ENCODE results near the gene NMBR. TPM values are rescaled to one million over a fixed set of nuclear protein-coding genes. Genes with fewer than 3 reads are reported as not detected.
"Not testable (repeated sequence)": the region's sequence is repeated elsewhere in the genome, so short reads cannot be mapped to it uniquely, and the experiment has no call there.

NMBR gene
- total RNA-seq, 2 experiments from 2014 or later = not detected

DNA sequence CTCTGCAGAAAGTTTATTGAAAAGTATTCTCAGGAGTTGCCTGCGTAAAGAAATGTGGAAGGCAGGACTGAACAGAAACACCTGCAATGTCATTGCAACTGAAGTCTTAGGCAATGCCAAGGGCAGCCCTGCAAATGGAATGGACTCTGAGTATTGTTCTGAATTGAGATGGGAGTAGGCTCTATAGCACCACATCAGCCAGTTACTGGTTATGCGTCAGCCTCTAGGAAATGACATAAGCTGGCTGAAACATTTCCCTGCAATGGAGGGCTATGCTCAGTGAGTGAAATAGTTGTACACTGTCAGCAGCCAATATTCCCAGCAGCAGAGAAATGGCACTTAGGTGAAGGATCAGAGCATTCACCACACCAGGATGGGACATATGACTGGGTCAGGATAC lies 28.0 kb downstream of the NMBR start:
- H3K4me1 Mint-ChIP-seq = peaks cover 2% of the 10 kb centered on the region
- no peak overlapping the region for H3K4me3 Mint-ChIP-seq
- H3K36me3 Mint-ChIP-seq = no peaks in the 10 kb centered on the region
- DNase-seq = no peak
- H3K9me3 Mint-ChIP-seq = no peaks in the 10 kb centered on the region
- H3K27ac Mint-ChIP-seq = no peak overlapping the region
- peaks cover 10% of the 10 kb centered on the region for H3K27me3 Mint-ChIP-seq

DNA sequence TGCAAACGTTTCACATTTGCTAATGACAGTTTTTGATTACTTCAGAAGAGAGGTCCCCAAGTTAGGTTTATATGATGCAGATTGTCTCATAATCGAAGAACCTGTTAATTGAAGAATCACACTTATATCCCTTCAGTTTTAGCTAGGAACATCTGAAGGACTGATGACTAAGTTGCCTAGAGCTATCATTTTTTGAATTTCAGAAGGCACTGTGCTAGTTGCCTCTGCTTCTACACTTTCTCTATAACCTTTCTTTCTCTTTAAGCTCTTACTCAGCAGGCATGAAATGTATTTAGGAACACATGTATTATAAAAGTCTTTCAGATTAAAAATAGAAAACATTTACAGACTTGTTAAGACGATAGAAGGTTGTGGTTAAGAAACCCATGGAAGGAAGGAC lies 28.6 kb downstream of the NMBR start:
- peaks cover 10% of the 10 kb centered on the region for H3K27me3 Mint-ChIP-seq

DNA sequence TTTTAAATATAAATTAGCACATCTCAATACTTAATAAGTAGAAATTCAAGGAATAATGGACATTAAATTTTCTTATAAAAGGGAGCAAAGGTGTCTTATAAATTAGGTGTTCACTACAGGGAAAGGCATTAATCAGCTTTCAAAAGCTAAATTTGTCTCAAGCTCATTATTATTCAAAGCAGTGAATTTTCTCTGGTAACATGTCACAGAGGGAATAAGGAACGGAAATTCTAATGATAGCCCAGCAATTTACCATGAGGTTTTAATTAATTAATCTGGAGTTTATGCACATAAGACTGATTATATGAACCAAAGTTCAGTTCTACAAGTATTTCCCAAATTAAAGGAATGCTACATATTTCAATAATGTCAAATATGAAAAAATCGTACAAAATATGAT lies 29.6 kb downstream of the NMBR start:
- no peak for DNase-seq
- Mint-ChIP-seq H3K4me3 (no peak overlapping the region), H3K27ac (no peak overlapping the region), H3K9me3 (no peaks in the 10 kb centered on the region), H3K27me3 (peaks cover 10% of the 10 kb centered on the region), H3K4me1 (no peaks in the 10 kb centered on the region), H3K36me3 (no peaks in the 10 kb centered on the region)

More for the DNA sequence above, 28.6 kb downstream of the NMBR start:
- DNase-seq = no peak
- H3K4me3 Mint-ChIP-seq = no peak overlapping the region
- H3K27ac Mint-ChIP-seq = no peak overlapping the region
- H3K36me3 Mint-ChIP-seq = no peaks in the 10 kb centered on the region
- H3K4me1 Mint-ChIP-seq = peaks cover 2% of the 10 kb centered on the region
- H3K9me3 Mint-ChIP-seq = no peaks in the 10 kb centered on the region

DNA sequence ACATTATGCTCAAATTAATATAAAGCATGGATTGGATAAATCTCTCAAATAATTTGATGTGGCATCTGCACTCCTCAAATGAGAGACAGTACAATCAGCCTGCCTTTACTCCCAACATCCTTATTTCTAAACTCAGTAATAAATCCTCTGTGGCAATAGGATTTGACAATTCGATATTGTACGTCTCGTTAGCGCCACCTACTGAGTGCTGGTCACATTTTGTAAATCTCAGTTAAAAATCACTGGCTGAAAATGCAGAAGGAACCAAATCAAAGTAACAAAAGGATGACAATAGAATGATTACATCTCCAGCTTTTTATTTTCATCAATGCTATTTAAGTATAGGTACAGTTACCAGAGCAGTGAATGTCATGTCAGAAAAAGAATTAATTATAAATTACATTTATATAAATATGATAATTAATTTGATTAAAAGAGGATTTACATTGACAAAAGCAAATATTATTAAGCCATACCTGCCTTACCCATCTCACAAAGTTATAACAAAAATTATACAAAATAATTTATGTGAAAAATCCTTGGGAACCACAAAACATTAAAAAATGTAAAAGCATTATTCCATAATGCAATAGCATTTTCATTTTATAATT lies 34.4 kb downstream of the NMBR start:
- H3K27me3 Mint-ChIP-seq = no peaks in the 10 kb centered on the region
- no peaks in the 10 kb centered on the region for H3K36me3 Mint-ChIP-seq
- no peak overlapping the region for H3K4me3 Mint-ChIP-seq
- H3K4me1 Mint-ChIP-seq = no peaks in the 10 kb centered on the region
- peak; percentile 58 for DNase-seq
- H3K27ac Mint-ChIP-seq = no peak overlapping the region
- no peaks in the 10 kb centered on the region for H3K9me3 Mint-ChIP-seq

DNA sequence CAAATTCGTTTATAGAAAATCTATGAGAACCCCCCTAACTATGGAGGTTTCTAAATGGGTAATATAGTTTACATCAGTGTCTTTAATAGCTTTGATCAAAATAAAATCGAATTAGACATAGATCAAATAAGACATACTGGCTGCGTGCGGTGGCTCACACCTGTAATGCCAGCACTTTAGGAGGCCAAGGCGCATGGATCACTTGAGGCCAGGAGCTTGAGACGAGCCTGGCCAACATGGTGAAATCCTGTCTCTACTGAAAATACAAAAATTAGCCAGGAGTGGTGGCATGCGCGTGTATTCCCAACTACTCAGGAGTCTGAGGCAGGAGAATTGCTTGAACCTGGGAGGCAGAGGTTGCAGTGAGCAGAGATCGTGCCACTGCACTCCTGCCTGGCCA lies 36.1 kb downstream of the NMBR start:
- not testable (repeated sequence) for H3K27ac Mint-ChIP-seq, H3K4me1 Mint-ChIP-seq, H3K9me3 Mint-ChIP-seq, H3K4me3 Mint-ChIP-seq, DNase-seq, H3K36me3 Mint-ChIP-seq, H3K27me3 Mint-ChIP-seq

DNA sequence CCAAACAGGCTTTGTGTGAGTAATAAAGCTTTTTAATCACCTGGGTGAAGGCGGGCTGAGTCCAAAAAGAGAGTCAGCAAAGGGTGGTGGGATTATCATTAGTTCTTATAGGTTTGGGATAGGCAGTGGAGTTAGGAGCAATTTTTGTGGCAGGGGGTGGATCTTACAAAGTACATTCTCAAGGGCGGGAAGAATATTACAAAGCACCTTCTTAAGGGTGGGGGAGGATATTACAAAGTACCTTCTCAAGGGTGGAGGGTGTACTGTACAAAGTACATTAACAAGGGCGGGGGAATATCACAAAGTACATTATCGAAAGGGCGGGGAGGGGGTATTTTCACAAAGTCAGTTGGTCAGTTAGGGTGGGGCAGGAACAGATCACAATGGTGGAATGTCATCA lies 42.1 kb downstream of the NMBR start:
- not testable (repeated sequence) for H3K9me3 Mint-ChIP-seq, H3K4me3 Mint-ChIP-seq, H3K36me3 Mint-ChIP-seq, H3K27me3 Mint-ChIP-seq, DNase-seq, H3K4me1 Mint-ChIP-seq, H3K27ac Mint-ChIP-seq

DNA sequence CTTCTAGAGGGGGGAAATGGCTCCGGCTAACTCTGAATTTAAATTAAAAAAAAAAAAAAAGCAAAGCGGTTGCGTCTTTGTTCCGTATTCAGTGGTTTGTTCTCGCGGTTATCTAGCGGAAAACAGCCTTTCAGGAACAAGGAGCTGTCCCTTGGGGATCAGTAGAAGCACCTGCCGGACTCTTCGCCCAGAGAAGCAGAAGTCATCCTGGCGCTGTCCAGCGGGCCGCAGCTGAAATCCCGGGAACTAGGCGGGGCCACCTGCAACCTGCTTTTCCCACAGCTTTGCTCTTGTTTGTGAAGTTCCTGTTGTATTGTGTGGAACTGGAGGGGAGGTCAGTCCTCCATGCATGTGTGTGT lies 58.1 kb downstream of the NMBR start:
- Mint-ChIP-seq H3K27ac (no peak overlapping the region), H3K4me3 (no peak overlapping the region), H3K9me3 (peaks cover 1% of the 10 kb centered on the region), H3K36me3 (no peaks in the 10 kb centered on the region), H3K27me3 (peaks cover 32% of the 10 kb centered on the region), H3K4me1 (peaks cover 9% of the 10 kb centered on the region)
- no peak for DNase-seq

DNA sequence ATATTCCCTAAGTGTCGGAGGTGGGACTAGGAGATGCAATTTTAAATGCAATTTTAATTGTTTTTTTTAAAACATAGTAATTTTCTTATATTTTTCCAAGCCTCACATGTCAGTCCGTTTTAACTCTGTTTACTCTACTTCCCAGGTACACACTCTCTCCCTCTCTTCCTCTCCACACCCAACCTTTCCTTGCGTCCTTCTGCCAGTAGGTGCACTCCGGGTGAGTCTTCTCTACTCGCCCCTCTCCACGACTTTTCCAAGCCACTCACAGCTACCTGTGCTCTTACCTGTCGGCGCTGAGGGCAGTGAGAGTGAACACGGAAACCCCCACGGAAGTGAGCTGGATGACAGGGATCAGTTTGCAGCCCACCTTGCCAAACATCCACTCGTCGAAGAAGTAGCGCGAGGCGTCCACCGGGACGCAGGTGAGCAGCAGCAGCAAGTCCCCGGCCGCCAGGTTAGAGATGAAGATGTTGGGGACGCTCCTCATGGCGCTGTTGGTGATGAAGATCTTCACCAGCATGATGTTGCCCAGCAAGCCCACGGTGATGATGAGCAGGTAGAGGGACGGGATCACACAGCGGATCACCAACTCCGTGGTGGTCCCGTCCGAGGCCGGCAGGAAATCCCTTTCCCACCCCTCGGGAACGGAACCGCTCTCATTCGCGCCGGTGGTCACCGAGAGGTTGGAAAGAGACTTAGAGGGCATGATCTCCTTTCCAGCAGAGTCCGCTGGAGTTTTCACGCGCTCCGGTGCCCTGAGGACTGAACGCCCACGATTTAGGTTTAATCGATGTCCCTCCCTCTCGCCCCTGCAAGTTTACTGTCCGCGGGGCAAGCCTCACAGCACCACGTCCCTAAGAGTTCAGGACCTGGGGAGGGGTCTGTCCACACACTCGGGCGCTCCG lies 58.7 kb downstream of the NMBR start:
- no peaks in the 10 kb centered on the region for H3K36me3 Mint-ChIP-seq
- H3K9me3 Mint-ChIP-seq = peaks cover 4% of the 10 kb centered on the region
- H3K4me3 Mint-ChIP-seq = no peak overlapping the region
- no peak overlapping the region for H3K27ac Mint-ChIP-seq
- peaks cover 13% of the 10 kb centered on the region for H3K4me1 Mint-ChIP-seq
- peaks cover 36% of the 10 kb centered on the region for H3K27me3 Mint-ChIP-seq
- no peak for DNase-seq

DNA sequence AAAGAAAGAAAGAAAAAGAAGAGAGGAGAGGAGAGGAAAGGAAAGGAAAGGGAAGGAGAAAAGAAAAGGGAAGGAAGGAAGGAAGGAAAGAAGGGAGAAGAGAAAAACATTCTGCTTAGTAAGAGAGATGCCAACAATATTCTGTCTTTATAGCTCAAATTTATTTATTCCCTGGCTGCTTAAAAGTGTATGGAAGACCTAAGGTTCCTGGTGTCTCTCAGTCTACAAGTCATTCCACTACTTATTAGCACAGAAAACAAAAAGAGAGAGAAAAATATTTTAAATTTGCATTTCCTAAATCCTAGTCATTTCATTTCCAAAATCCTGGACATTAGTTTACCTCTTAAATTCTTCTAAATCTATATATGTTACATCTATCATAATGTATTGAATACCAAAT lies 67.8 kb downstream of the NMBR start:
- Mint-ChIP-seq H3K4me1 (peaks cover 9% of the 10 kb centered on the region), H3K9me3 (peaks cover 3% of the 10 kb centered on the region)
- no peak for DNase-seq

DNA sequence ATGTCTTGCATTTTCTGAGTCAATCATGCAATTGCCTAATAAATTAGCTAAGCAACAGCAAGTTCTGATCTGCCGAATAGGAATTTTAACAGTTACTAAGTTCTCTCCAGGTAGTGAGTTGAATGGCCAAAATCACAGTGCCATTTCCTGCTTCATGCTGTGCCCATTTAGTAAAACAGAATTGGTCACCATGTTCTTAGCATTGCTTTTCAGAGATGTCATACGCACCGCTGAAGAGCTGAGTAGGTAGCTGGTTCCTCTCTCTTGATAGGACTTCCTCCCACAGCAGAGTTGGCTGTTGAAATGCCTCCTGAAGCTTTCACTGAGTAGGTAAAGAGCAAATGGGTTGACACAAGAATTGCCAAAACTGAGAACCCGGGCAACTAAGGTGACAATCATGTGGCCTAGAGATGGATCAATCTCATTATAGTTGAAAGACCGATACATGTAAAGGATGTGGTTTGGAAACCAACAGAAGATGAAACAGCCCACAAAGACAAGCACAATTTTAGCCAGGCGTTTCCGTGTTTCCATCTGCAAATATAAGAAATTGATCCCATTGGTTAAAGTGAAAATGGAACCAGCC lies 71.3 kb downstream of the NMBR start:
- Mint-ChIP-seq H3K36me3 (peaks cover 6% of the 10 kb centered on the region), H3K27ac (no peak overlapping the region), H3K9me3 (peaks cover 8% of the 10 kb centered on the region), H3K27me3 (peaks cover 13% of the 10 kb centered on the region), H3K4me1 (peaks cover 7% of the 10 kb centered on the region), H3K4me3 (no peak overlapping the region)
- no peak for DNase-seq

More for the DNA sequence above, 67.8 kb downstream of the NMBR start:
- Mint-ChIP-seq H3K27me3 (peaks cover 8% of the 10 kb centered on the region), H3K36me3 (no peaks in the 10 kb centered on the region), H3K4me3 (no peak overlapping the region), H3K27ac (no peak overlapping the region)

DNA sequence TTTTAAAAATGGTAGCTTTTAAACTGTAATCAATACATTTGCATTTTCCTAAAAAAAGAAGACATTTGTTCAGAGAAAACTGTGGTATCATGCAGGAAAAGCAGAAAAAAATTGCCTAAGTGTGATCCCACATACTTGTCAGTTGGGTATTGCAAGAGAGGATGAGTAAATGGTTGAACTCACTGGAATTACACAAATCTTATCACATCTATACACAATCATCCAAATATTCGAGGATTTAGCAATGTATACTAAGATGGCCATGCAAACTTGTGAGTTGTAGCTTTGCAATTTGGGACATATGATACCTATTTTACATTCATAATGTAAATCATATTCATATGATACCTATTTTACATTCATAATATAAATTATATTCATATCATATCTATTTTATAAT lies 72.4 kb downstream of the NMBR start:
- H3K4me1 Mint-ChIP-seq = peaks cover 7% of the 10 kb centered on the region
- H3K36me3 Mint-ChIP-seq = peaks cover 6% of the 10 kb centered on the region
- H3K27ac Mint-ChIP-seq = no peak overlapping the region
- peaks cover 8% of the 10 kb centered on the region for H3K9me3 Mint-ChIP-seq
- H3K27me3 Mint-ChIP-seq = peaks cover 13% of the 10 kb centered on the region
- DNase-seq = no peak
- no peak overlapping the region for H3K4me3 Mint-ChIP-seq

DNA sequence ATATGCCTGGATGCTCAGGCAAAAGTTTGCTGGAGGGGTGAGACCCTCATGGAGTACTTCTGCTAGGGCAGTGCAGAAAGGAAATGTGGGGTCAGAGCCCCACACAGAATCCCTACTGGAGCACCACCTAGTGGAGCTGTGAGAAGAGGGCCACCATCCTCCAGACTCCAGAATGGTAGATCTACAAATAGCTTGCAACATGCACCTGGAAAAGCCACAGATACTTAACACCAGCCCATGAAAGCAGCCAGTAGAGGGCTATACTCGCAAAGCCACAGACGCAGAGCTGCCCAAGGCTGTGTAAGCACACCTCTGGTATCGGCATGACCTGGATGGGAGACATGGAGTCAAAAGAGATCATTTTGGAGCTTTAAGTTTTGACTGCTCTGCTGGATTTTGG lies 74.9 kb downstream of the NMBR start:
- no peak for DNase-seq
- Mint-ChIP-seq H3K4me3 (no peak overlapping the region), H3K36me3 (peaks cover 6% of the 10 kb centered on the region), H3K27me3 (peaks cover 13% of the 10 kb centered on the region), H3K4me1 (peaks cover 7% of the 10 kb centered on the region), H3K9me3 (peaks cover 8% of the 10 kb centered on the region), H3K27ac (no peak overlapping the region)

DNA sequence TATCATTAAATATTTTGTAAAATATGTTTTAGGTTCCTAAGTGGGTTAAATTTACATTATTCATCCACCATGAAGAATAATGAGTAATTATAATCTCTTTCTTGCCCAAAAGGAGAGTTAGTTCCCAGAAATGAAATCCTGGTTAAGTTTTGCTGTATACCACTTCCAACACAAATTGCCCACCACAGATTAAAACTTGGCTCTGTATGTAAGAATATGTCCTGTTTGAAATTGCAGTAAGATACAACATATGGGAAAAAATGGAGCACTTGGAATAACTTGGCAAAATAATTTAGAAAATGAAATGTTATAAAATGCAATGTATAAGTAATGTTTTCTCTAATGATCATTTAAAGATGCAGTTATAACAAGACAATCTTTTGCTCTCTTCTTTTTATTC lies 78.5 kb downstream of the NMBR start:
- DNase-seq = no peak
- H3K4me1 Mint-ChIP-seq = peaks cover 1% of the 10 kb centered on the region
- peaks cover 8% of the 10 kb centered on the region for H3K9me3 Mint-ChIP-seq
- no peak overlapping the region for H3K4me3 Mint-ChIP-seq
- H3K27me3 Mint-ChIP-seq = peaks cover 24% of the 10 kb centered on the region
- H3K27ac Mint-ChIP-seq = no peak overlapping the region
- peaks cover 6% of the 10 kb centered on the region for H3K36me3 Mint-ChIP-seq

DNA sequence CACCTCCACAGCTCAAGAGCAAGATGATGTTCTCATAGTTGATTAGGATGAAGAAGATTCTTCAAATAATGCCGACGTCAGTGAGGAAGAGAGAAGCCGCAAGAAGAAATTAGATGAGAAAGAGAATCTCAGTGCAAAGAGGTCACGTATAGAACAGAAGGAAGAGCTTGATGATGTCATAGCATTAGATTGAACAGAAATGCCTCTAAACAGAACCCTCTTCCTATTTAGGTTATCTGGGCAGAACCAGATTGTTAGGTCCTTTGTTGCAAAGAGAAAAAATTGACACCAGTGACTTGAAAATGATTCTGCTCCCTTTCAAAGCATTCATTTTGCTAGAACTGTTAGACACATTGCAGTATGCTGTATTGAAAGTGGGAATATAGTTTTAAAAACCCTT lies 84.1 kb downstream of the NMBR start:
- not testable (repeated sequence) for H3K27ac Mint-ChIP-seq, H3K36me3 Mint-ChIP-seq, H3K9me3 Mint-ChIP-seq, H3K4me3 Mint-ChIP-seq, DNase-seq, H3K4me1 Mint-ChIP-seq
- peaks cover 11% of the 10 kb centered on the region for H3K27me3 Mint-ChIP-seq

DNA sequence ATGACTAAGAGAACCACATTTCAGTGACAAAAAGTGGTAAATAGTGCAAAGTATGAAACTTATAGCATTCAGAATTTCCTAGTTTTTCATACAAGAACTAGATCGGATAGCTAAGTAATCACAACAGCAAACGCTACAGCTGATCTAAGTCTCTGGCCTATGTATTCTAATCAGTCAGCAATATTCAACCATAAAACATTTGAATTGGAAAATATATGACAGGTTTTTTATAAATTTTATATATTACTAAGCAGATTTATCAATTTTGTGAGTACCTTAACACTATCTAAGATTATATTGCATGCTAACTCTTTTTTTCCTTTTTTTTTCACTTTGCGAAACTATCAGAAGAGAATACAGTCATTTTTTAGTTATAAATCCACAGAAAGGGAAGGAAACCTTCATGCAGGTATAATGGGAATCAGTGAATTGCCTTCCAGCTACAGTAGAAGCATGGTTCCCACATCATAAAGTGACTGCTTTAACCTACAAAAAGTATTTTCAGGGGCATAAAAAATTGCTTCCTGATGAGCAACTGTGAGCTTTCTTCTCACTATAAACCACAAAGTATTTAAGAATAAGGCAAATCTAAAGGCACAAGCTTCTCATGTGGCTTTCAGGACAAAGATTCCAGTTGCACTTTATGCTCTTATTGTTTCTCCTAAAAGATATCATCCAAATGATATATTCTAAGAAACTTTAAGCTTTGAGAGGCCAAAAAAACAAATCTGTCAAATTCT lies 88.2 kb downstream of the NMBR start:
- H3K27ac Mint-ChIP-seq = no peak overlapping the region
- H3K4me3 Mint-ChIP-seq = no peak overlapping the region
- peaks cover 4% of the 10 kb centered on the region for H3K27me3 Mint-ChIP-seq
- no peaks in the 10 kb centered on the region for H3K9me3 Mint-ChIP-seq
- DNase-seq = no peak
- no peaks in the 10 kb centered on the region for H3K36me3 Mint-ChIP-seq
- no peaks in the 10 kb centered on the region for H3K4me1 Mint-ChIP-seq
